Activated naive CD4-positive, alpha-beta T cell treated with anti-CD3 and anti-CD28 coated beads, Interleukin-2, amount 10 ng/mL, durations not matched to agents 7 days and 5 days (primary cell): Measurements from ENCODE around the gene CLDN22.

Experiments
- CTCF ChIA-PET: fragments of 350-600 bp; sonication (Branson Sonifier 250); formaldehyde crosslinking; loops from one replicate; lab custom pipeline; 2021; ENCODE audit warnings: antibody characterized with exemption; lab: Charles Lee
- DNase-seq: peaks from one replicate; pipeline ENCODE4 v3.0.0-alpha.2; 2020
- H3K27ac Mint-ChIP-seq: one replicate; pipeline ENCODE4 v1.8.0; 2021; ENCODE audit warnings: mild to moderate bottlenecking, moderate library complexity, mixed read lengths
- H3K27me3 Mint-ChIP-seq: one replicate; pipeline ENCODE4 v1.8.0; 2021; ENCODE audit warnings: mild to moderate bottlenecking, mixed read lengths
- H3K36me3 Mint-ChIP-seq: one replicate; pipeline ENCODE4 v1.8.0; 2021; ENCODE audit warnings: mixed read lengths
- H3K4me1 Mint-ChIP-seq: one replicate; pipeline ENCODE4 v1.8.0; 2021; ENCODE audit warnings: mixed read lengths
- H3K4me3 Mint-ChIP-seq: one replicate; pipeline ENCODE4 v1.8.0; 2021; ENCODE audit warnings: mild to moderate bottlenecking, moderate library complexity, mixed read lengths
- H3K9me3 Mint-ChIP-seq: one replicate; pipeline ENCODE4 v1.8.0; 2021; ENCODE audit warnings: mixed read lengths

The CLDN22 gene

DNA sequence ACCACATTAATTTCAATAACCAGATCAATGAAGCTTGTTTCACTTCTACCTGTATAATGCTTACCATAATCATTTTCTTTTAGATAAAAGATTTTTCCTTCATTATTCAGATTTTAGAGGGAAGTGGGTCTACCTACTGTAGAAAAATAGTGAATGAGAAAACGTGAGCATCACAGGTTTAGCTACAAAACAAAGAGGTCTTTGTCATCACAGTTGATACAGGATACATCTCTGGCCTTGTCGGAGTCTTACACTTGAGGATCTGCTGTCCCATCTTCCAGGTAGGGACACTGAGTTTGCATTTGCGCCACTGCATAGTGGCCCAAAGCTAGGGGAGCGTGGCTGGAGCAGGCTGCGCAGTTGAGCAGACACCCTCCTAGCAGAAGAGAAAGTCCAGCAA, 1.4 kb upstream of the CLDN22 start:
- H3K27me3 Mint-ChIP-seq: peaks cover 8% of the 10 kb centered on the region
- H3K9me3 Mint-ChIP-seq: no peaks in the 10 kb centered on the region
- CTCF ChIA-PET: no interaction called here
- no peak for DNase-seq
- no peak overlapping the region for H3K4me3 Mint-ChIP-seq
- H3K27ac Mint-ChIP-seq: no peak overlapping the region
- H3K36me3 Mint-ChIP-seq: no peaks in the 10 kb centered on the region
- peaks cover 11% of the 10 kb centered on the region for H3K4me1 Mint-ChIP-seq

DNA sequence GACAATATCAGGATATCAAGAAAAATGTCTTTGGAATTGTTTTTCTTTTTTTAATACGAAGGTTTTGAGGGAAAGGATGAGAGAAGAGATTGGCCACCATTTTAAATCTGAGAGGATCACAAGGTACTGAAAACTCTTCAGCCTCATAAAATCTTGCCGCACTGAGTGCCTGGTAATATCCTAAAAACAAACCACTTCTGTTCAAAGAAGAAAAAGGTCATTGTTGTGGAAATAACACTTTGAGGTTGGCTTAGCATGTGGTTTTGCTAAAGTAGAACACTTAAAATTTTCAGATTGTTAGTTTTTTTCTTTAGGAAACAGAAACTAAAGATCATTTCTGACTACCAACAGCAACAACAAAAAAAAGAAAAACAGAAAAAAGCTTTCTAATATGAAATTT, 1.0 kb upstream of the CLDN22 start:
- no peak overlapping the region for H3K27ac Mint-ChIP-seq

DNA sequence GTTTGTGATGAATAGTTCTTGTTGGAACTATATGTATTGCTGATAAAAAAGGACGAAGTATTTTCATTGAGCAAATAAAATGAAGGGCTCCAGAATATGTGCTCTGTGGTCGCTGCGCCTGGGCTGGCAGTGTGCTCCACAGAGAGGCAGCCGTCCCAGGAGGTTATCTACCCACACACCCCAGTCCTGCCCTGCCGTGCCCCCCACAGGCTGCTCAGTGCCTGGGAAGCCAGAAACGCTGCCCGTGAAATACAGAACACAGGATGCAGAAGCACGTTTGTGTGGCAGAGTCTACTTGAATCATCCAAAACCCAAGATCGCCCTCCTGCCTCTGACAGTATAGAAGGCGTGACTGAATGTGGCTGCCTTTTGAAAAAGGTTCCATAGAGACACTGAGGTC, 1.4 kb downstream of the CLDN22 start:
- H3K4me1 Mint-ChIP-seq: peaks cover 11% of the 10 kb centered on the region
- no peaks in the 10 kb centered on the region for H3K9me3 Mint-ChIP-seq
- peaks cover 8% of the 10 kb centered on the region for H3K27me3 Mint-ChIP-seq
- no peak for DNase-seq
- no peak overlapping the region for H3K27ac Mint-ChIP-seq
- H3K36me3 Mint-ChIP-seq: no peaks in the 10 kb centered on the region
- no peak overlapping the region for H3K4me3 Mint-ChIP-seq
- CTCF ChIA-PET: no interaction called here

More for the DNA sequence above, 1.0 kb upstream of the CLDN22 start:
- H3K36me3 Mint-ChIP-seq: no peaks in the 10 kb centered on the region
- peaks cover 8% of the 10 kb centered on the region for H3K27me3 Mint-ChIP-seq
- no peak for DNase-seq
- no peaks in the 10 kb centered on the region for H3K9me3 Mint-ChIP-seq
- H3K4me3 Mint-ChIP-seq: no peak overlapping the region
- peaks cover 11% of the 10 kb centered on the region for H3K4me1 Mint-ChIP-seq
- CTCF ChIA-PET: no interaction called here

DNA sequence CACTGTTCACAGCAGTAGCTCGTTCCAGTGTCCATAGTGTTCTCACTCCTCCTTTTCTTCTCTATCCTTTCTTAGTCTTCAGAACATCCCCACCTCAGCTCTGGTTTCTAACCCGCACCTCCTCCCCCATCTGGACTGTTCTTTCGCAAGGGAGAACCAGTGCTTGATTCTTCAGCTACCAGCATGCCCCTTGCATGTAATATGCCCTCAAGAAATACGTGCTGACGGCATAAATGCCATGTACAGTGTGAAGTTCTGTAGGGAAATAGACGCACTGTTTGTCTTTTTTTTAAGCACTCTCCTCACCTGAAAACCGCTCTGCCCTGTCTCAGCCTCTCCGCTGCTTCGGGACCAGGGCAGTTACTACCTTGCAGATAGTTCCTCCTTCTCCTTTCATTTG, 5.3 kb downstream of the CLDN22 start:
- Mint-ChIP-seq H3K9me3 (no peaks in the 10 kb centered on the region), H3K4me1 (no peaks in the 10 kb centered on the region), H3K27me3 (peaks cover 4% of the 10 kb centered on the region), H3K27ac (no peak overlapping the region), H3K4me3 (no peak overlapping the region), H3K36me3 (no peaks in the 10 kb centered on the region)
- CTCF ChIA-PET: no interaction called here
- no peak for DNase-seq

DNA sequence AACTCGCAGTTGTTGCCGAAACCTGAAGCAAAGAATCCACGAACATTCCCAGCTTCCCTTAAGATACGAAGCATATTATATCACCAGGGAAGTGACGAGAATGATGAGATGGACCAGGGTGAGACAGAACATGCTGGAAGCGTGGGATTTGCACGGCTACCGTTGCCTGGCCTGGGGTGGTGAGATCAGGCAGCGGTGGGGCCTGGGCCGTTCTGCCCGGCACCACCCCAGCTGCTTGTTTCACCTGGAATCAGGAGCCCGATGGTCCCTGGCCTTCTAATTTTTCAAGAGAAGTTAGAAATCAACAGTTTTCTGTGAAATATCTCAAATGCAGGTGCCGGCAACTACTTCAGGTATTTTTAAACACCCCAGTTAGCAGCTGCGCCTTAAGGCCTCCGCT, 5.7 kb downstream of the CLDN22 start:
- no peak overlapping the region for H3K27ac Mint-ChIP-seq
- DNase-seq: no peak
- H3K27me3 Mint-ChIP-seq: no peaks in the 10 kb centered on the region
- H3K4me3 Mint-ChIP-seq: no peak overlapping the region
- CTCF ChIA-PET: no interaction called here
- no peaks in the 10 kb centered on the region for H3K4me1 Mint-ChIP-seq
- H3K36me3 Mint-ChIP-seq: no peaks in the 10 kb centered on the region
- no peaks in the 10 kb centered on the region for H3K9me3 Mint-ChIP-seq

DNA sequence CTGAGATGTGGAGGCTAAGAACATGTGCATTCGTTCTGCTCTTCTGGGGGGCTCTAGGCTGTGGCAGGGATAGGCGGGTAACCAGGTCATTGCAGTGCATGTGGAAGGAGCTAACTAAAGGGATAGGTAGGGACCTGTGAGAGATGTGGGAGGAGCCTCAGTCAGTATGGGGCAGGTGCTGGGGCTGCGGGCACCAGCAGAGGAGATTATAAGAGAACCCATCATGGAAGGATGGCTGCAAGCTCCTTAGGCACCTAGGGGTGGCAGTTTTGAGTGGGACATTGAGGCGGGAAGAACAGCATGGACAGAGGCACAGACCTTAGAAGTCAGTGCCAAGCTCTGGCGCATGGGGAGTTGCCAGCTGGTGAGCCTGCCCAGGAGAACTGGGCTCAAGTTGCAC, 7.2 kb downstream of the CLDN22 start:
- no peaks in the 10 kb centered on the region for H3K4me1 Mint-ChIP-seq
- H3K27me3 Mint-ChIP-seq: no peaks in the 10 kb centered on the region
- H3K9me3 Mint-ChIP-seq: no peaks in the 10 kb centered on the region
- no peak overlapping the region for H3K27ac Mint-ChIP-seq
- H3K4me3 Mint-ChIP-seq: no peak overlapping the region
- no peak for DNase-seq
- no peaks in the 10 kb centered on the region for H3K36me3 Mint-ChIP-seq
- CTCF ChIA-PET: no interaction called here

DNA sequence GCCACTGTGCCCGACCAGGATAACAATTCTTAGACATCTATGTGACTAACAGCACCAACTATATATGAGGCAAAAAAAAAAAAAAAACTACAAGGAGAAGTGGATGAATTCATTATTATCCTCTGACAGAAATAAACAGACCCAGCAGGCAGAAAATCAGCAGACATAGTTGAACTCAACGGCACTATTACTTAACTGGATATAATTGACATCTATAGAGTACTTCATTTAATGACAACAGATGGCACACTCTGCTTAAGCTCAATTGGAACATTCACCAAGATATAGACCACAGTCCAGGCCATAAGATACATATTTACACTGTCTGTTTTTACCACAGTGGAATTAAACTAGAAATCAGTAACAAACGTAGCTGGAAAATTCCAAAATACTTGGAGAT, 13.3 kb downstream of the CLDN22 start:
- no peaks in the 10 kb centered on the region for H3K4me1 Mint-ChIP-seq
- H3K27me3 Mint-ChIP-seq: no peaks in the 10 kb centered on the region
- H3K36me3 Mint-ChIP-seq: no peaks in the 10 kb centered on the region
- no peak overlapping the region for H3K27ac Mint-ChIP-seq
- no peak for DNase-seq
- H3K4me3 Mint-ChIP-seq: no peak overlapping the region
- H3K9me3 Mint-ChIP-seq: no peaks in the 10 kb centered on the region
- CTCF ChIA-PET: no interaction called here

DNA sequence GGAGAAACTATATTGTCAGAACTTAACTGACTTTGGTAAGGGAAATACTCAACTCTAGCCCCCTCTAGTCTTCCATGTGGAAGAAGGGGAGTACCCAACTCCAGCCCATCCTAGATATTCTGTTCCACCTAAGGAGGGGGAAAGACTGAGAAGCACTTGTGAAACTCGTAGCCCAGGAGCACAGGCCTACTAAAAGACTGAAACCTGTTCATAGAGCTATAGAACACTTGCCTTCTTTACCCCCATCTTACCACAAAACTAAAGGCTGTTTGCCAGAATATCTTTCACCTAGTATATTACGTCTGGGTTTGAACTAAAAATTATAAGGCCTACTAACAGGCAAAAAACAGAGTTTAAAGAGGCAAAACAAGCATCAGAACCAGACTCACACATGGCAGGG, 15.5 kb downstream of the CLDN22 start:
- Mint-ChIP-seq H3K27ac (no peak overlapping the region), H3K4me3 (no peak overlapping the region), H3K9me3 (no peaks in the 10 kb centered on the region), H3K36me3 (no peaks in the 10 kb centered on the region), H3K4me1 (no peaks in the 10 kb centered on the region), H3K27me3 (no peaks in the 10 kb centered on the region)
- CTCF ChIA-PET: no interaction called here
- no peak for DNase-seq

DNA sequence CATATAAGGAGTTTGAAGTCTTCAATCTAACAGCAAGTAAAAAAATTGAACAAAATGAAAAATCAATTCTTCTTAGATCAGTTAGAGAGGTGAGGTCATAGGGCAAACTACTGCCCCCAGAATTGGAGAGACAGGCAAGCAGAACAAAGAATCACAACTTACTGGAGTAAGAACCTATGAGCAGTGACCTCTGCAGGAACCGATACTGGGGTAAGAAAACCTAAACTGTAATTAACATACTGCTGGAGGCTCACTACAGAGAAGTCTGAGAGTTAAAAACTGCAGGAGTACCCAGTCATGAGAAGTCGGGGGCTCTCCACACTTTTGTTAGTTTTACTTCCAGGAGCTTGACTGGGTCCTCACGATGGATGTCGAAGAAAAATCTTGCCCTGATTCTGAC, 16.0 kb downstream of the CLDN22 start:
- CTCF ChIA-PET: no interaction called here
- DNase-seq: no peak
- Mint-ChIP-seq H3K4me3 (no peak overlapping the region), H3K27ac (no peak overlapping the region), H3K4me1 (no peaks in the 10 kb centered on the region), H3K36me3 (no peaks in the 10 kb centered on the region), H3K9me3 (no peaks in the 10 kb centered on the region), H3K27me3 (no peaks in the 10 kb centered on the region)

DNA sequence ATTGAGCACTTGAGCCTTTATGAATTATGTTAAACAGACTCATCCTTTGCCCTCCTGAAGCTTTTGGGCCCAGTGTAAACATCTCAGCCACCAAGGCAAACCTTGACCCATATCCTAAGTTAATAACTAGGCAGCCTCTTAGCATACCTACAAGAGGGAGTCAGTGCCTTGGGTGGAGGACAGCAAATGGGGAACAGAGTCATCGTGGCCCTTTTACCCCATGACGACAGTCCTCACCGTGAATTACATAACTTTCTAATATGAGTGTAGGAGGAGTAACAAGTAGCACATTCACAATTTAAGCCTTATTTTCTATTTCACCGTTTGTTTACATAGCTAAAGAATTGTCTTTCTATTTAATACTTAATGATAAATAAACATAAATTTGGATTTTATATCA, 16.8 kb downstream of the CLDN22 start:
- CTCF ChIA-PET: no interaction called here
- Mint-ChIP-seq H3K36me3 (no peaks in the 10 kb centered on the region), H3K9me3 (no peaks in the 10 kb centered on the region), H3K27ac (no peak overlapping the region), H3K4me3 (no peak overlapping the region), H3K4me1 (no peaks in the 10 kb centered on the region), H3K27me3 (no peaks in the 10 kb centered on the region)
- no peak for DNase-seq

DNA sequence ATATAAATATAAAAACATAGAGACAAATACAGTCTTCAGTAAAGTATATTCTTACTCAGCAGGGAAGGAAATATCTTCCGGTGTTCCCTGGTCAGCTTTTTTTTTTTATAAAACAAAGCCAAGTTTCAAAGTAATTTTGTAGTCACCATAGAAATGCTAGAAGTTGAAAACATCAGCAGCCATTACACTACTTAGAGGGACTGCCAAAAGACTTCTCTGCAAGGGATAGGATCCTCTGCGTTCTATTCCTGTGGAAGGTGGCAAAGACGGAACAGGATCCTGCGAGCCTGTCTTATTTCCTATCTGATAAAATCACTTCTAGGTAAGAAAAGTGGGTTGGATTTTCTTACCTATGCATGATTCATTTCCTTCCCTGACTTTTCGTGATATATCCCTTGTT, 19.4 kb downstream of the CLDN22 start:
- Mint-ChIP-seq H3K4me1 (no peaks in the 10 kb centered on the region), H3K9me3 (no peaks in the 10 kb centered on the region), H3K27ac (no peak overlapping the region), H3K4me3 (no peak overlapping the region), H3K27me3 (no peaks in the 10 kb centered on the region), H3K36me3 (no peaks in the 10 kb centered on the region)
- DNase-seq: no peak
- CTCF ChIA-PET: no interaction called here

DNA sequence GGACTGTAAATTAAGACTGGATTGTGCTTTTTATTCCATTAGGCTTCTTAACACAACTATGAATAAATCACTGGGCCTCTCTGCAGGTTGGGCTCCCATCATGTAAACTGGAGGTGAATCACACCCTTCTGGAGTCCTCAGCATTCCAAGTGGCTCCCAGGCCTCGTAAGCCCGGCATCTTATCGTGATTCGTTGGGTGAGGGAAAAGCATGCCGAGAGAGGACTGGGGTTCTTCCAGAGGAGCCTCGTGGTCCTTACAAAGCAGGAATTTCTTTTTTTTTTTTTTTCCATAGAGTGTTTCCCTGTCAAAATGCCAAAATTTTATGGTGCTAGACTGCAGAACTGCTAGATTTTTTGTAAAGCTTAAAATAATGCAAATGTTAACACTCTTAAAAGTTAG, 20.0 kb downstream of the CLDN22 start:
- Mint-ChIP-seq H3K4me3 (no peak overlapping the region), H3K4me1 (no peaks in the 10 kb centered on the region), H3K27ac (no peak overlapping the region), H3K36me3 (no peaks in the 10 kb centered on the region), H3K27me3 (no peaks in the 10 kb centered on the region), H3K9me3 (no peaks in the 10 kb centered on the region)
- CTCF ChIA-PET: no interaction called here
- DNase-seq: no peak

DNA sequence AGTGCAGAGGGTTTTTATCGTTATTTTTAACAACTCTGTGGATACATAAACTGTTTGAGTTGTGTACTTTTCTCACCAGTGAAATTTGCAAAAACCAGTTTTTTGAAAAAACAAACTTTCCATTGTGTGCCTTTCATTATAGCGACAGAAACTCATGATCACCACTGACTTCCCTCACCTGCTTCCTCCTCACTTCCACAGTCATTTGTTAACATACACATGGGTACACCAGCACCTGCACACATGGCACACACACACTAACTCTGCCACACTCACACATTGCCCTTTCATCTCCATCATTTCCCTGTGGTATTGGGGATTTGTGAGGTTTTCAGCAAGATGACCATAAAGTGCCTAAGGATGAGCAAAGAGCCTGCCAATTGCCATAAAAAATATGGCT, 20.6 kb downstream of the CLDN22 start:
- CTCF ChIA-PET: no interaction called here
- Mint-ChIP-seq H3K4me3 (no peak overlapping the region), H3K4me1 (no peaks in the 10 kb centered on the region), H3K27ac (no peak overlapping the region), H3K36me3 (no peaks in the 10 kb centered on the region), H3K27me3 (no peaks in the 10 kb centered on the region), H3K9me3 (no peaks in the 10 kb centered on the region)
- no peak for DNase-seq

DNA sequence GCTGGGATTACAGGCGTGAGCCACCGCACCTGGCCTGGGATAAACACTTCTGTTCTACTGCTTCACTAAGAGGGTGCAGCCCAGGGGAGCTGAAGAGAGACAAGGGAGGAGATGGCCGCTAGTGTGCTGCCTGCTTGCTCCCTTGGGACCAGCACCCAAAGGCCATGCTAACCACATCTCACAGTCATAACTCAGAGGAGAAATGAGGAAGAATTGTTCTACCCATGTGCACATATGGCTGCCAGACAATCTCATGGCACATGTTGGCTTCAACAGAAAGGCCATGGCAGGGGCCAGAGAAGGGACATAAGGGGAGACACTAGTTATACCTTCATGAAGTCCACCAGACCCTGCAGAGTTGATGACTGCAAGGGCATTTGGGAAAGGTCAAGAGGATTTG, 22.4 kb downstream of the CLDN22 start:
- DNase-seq: no peak
- no peaks in the 10 kb centered on the region for H3K4me1 Mint-ChIP-seq
- H3K27ac Mint-ChIP-seq: no peak overlapping the region
- CTCF ChIA-PET: interaction anchor here (0.6 kb wide), 1 partner anchor 1478 kb away, joined by 4 read pairs; no protein-coding TSS in a partner anchor
- no peaks in the 10 kb centered on the region for H3K27me3 Mint-ChIP-seq
- H3K4me3 Mint-ChIP-seq: no peak overlapping the region
- no peaks in the 10 kb centered on the region for H3K36me3 Mint-ChIP-seq
- no peaks in the 10 kb centered on the region for H3K9me3 Mint-ChIP-seq

DNA sequence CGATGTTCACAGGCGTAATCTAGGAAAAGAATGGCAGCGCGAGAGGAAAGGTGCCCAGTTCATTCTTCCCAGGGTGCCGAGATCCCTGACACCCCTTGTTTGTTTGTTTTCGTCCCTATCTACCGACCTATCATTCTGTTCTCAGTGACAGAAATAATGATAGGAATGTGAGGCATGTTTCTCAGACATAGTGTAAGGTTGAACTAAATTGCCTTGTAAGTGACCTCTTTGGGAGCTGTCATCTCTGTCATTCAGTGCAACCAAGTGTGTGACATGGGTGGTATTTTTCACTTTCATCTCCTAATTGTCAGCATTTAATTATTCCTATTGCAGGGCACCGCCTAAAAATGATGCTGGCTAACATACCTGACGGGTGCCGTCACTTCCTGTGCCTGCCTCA, 24.4 kb downstream of the CLDN22 start:
- Mint-ChIP-seq H3K27me3 (no peaks in the 10 kb centered on the region), H3K9me3 (no peaks in the 10 kb centered on the region), H3K36me3 (no peaks in the 10 kb centered on the region), H3K27ac (no peak overlapping the region), H3K4me3 (no peak overlapping the region), H3K4me1 (no peaks in the 10 kb centered on the region)
- no peak for DNase-seq
- CTCF ChIA-PET: no interaction called here

DNA sequence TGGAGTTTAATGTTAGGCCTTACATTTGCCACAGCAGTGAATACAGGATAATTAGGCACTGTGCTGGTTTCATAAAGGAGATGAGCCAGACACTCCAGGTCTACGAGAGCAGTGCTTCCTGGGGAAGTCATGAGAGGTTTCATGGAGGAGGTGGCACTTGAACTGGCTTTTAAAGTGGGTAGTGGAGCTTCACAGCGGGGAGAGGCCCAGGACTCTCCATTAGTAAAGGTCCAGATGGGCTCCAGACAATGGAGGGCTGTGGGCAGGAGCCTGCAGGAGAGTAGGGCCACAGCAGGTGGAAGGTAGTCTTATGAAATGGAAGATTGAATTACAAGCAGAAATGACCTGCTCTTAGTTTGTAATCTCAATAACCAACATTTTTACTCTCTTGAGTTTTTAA, 29.0 kb downstream of the CLDN22 start:
- H3K27ac Mint-ChIP-seq: no peak overlapping the region
- H3K4me3 Mint-ChIP-seq: no peak overlapping the region
- no peaks in the 10 kb centered on the region for H3K4me1 Mint-ChIP-seq
- H3K27me3 Mint-ChIP-seq: no peaks in the 10 kb centered on the region
- no peaks in the 10 kb centered on the region for H3K36me3 Mint-ChIP-seq
- no peak for DNase-seq
- no peaks in the 10 kb centered on the region for H3K9me3 Mint-ChIP-seq
- CTCF ChIA-PET: no interaction called here
